Hematopoietic multipotent progenitor cell treated with erythropoietin and hydrocortisone succinate and interleukin-3 and kit ligand, for 15 days (in vitro differentiated cells): Measurements from ENCODE around the gene SMOC2.
"Not testable (repeated sequence)": the region's sequence is repeated elsewhere in the genome, so short reads cannot be mapped to it uniquely, and the experiment has no call there.

Experiments
- DNase-seq: peaks from one replicate; pipeline ENCODE4 v3.0.0-alpha.2; 2015; ENCODE audit warnings: low spot score

Gene SMOC2

DNA sequence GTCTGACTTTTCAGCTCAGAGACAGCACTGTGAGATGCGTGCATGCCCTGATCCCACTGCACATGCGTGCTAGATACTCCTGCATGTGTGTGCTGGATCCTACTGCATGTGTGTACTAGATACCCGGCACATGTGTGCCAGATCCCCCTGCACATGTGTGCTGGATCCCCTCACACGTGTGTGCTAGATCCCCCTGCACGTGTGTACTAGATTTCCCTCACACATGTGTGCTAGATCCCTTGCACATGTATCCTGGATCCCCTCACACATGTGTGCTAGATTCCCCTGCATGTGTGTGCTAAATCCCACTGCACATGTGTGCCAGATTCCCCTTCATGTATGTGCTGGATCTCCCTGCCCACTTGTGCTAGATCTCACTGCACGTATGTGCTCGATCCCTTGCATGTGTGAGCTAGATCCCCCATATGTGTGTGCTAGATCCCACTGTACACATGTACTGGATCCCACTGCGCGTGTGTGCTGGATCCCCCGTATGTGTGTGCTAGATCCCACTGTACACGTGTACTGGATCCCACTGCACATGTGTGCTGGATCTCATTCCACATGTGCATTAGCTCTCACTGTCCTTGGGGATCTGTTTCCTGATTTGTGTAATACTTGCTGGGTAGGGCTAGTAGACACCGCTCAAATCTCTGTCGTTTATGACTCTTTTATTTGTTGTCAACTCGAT, 214.6 kb downstream of the SMOC2 start:
- DNase-seq = no peak

DNA sequence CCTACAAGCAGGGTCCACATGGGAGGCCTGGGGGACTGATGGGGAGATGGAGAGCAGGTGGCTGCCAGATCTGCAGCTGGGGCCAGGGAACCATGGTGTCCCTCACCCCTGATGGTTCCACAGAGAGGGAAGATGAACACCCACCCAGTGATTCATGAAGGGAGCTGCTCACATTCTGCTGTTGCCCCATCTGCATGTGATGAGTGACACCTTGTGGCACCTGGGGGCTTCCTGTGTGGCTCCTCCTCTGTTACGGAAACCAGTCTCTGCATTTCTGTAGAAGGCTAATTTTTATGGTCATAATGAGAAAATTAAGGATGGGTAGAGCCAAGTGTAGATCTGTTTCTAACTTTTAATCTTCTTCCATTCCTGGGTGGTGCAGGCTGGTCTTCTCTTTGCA, 217.1 kb downstream of the SMOC2 start:
- no peak for DNase-seq

- no peak for DNase-seq
Observed at GRCh38 chr6:168660400-168660945, 219.5 kb downstream of the SMOC2 start.

DNA sequence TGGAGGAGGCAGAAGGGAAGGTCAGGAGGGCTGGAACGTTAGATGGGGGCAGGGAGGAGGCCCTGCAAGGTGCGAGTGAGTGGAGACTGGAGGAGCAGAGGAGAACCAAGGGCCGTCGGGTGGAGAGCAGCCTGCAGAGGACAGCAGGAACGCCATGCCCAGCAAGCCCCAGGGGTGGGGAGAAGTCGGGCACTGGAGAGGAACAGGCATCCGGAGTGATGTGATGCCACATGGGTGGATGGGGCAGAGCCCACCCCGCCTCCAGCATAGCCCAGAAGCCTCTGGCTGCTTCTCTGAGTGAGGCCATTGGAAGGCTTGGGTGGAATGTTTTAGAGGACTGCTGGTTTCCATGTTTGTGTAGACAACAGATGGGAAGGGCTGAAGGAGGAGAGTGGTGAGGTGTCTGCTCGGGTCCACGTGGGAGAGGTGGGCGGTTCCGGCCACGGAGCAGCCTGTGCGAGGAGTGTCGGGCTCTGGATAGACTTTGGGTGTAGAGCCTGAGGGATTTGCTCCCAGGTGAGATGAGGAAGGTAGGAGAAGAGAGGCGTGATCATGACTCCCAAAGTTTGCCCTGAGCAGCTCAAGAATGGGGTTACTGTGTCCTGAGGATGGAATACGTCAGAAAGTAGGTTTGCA, 221.4 kb downstream of the SMOC2 start:
- DNase-seq = no peak

DNA sequence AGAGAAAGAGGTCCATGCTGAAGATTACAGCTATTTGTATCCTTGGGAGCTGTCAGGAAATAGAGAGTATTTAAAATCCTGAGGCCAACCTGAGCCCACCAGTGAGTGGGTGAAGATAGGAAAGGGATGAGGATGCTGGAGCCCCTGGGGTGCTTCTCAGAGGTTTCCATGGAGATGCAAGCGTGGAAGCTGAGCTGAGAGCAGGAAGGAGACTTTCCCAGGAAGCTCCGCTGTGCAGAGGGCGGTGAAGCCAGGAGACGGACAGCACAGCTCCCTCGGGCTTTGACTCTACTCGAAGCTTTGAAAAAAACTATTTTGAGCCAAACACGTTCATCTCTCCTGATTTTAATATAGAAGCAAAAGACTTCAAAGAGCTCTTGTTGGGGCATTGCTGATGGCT, 222.1 kb downstream of the SMOC2 start:
- DNase-seq = no peak

DNA sequence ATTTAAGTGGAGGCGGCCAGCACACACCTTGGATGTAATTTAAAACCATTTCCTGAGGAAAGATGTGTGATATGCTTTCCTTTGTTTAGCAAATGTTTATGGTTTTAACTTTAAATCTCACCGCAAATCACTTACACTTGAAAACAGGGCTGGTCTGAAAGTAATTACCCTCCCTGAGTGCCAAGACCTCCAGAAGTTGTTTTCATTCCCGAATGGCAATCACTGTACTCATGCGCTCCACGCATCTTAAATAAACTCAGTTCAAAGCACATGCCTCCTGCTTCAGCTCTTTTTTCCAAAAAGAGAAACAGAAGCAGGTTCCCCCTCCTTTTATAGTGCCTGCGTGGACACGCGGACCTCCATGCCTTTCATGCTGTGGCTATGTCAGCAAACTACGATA, 224.0 kb downstream of the SMOC2 start:
- DNase-seq = no peak

GRCh38 chr6:168666170-168666569, 225.2 kb downstream of the SMOC2 start:
- DNase-seq = no peak

DNA sequence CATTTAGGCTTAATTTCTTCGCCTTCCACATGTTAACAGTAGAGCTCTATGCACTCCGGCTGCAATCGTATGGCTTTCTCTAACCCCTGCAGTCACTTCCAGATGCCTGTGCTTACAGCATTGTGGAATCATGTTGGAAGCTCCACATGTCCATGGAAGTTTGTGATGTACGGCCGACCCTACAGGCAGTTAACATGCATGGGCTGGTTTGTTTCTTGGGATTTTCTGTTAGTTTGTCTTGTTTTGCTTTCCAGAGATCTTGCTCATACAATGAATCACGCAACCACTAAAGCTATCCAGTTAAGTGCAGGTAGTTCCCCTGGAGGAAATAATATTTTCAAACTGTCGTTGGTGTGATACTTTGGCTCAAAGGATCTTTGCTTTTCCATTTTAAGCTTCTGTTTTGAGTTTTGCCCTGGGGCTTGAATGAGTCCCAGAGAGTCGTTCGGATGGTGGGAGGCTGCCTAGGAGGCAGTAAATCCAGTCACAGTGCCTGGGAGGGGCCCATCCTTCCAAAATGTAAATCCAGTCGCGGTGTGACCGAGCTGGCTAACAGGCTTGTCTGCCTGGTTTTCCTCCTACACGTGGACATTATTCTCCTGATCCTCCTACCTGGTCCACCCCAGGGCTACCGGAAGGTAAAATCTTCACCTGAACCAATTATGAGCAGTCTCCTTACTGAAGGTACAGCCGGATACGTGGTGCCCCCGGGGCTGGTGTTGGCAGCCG, 225.9 kb downstream of the SMOC2 start:
- no peak for DNase-seq

- no peak for DNase-seq
Observed at GRCh38 chr6:168667428-168667805, 226.4 kb downstream of the SMOC2 start.

DNA sequence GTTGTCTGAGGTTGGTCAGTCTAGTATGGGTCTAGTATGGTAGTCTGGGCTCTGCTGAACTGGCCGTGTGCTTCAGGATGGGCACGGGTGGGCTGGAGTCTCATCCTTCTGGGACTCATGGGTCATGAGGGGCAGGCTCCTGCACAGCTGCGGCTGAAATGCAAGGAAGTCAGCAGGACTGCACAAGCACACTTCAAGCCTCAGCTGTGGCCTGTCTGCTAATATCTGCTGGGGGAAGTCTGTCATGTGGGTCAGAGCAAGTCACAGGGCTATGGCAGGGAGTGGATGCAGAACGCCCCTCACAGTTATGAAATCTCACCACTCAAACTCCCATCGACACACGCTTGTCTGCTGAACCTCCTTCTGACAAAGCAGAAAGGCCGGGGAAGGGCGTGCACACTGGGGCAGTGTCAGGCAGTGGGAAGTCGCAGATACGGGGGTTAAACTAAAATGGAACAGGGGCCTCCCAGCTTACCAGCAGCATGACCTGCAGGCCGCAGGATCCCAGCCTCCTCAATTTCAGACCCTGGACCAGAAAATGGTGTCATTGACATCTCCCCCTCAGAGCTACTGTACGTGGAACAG, 229.5 kb downstream of the SMOC2 start:
- no peak for DNase-seq

GRCh38 chr6:168671028-168671862, 230.3 kb downstream of the SMOC2 start:
- no peak for DNase-seq

DNA sequence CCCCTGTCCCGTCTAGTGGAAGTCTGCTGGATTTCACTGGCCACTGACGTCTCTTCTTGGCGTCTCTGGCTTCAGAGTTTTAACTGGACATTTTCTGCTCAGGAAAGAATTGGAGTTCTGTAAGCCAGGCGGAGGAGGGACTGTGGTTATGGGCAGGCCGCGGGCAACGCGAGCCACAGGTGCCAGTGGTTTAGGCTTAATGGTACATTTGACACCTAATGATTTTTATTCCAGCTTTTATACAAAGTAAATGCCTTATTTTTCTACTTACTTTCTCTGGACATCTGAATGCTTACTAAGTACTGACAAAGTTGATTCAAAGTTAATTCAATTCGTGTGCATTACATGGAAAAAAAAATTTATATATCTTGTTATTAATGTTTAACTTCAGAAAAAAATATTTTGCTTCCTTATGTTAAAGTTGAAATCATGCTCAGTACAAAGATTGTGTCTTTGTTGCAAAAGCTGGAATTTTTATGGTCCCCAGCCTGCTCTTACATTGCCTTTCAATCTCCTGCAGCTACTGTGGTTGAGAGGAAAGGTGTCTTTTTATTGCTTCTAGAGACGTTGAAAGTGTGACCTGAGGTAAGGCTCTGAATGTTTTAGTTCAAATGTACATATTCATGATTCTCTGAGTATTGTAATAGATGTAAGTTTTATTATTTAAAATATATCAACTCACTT, 231.0 kb downstream of the SMOC2 start:
- DNase-seq = no peak

- no peak for DNase-seq
Observed at GRCh38 chr6:168674595-168674994, 233.6 kb downstream of the SMOC2 start.

DNA sequence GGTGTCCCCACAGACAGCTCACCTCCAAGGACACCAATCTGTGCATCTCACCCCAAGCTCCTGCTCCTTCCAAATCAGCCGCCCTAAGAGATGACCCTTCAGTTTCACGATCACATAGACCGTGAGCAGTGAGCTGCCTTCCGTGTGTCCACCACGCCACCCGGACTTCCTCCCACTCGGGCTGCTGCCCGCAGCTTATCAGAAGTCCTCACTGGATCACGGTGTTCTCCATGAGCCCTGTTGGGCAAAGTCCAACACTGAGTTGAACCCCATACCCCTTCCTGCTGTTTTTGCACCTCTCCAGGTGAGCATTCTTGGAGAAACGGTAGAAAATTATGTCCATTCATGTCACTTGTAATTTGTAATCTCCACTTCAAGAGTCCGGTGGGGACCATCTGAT, 234.4 kb downstream of the SMOC2 start:
- no peak for DNase-seq

- DNase-seq = no peak
Observed at GRCh38 chr6:168675933-168676551, 235.1 kb downstream of the SMOC2 start.

- no peak for DNase-seq
Observed at GRCh38 chr6:168676552-168677322, 235.8 kb downstream of the SMOC2 start.

GRCh38 chr6:168677323-168677781, 236.4 kb downstream of the SMOC2 start:
- DNase-seq = not testable (repeated sequence)

- no peak for DNase-seq
Observed at GRCh38 chr6:168678077-168678476, 237.1 kb downstream of the SMOC2 start.

DNA sequence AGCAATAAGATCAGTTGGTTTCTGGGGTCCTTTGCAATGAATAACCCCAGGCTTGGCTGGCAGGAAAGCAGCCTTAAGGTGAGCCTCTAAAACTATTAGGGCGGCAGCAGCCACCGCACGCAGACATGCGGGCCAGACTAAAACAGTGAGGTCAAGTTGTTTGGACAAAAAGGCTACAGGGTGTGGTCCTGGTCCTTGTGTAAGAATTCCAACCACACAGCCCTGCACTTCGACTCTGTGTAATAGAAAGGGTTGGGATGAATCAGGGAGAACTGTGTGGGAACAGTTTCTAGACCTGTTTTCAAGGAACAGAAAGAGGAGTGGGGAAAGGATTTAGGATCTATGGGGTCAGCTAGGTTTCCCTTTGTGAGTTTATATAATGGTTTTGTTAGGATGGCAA, 237.6 kb downstream of the SMOC2 start:
- DNase-seq = no peak

DNA sequence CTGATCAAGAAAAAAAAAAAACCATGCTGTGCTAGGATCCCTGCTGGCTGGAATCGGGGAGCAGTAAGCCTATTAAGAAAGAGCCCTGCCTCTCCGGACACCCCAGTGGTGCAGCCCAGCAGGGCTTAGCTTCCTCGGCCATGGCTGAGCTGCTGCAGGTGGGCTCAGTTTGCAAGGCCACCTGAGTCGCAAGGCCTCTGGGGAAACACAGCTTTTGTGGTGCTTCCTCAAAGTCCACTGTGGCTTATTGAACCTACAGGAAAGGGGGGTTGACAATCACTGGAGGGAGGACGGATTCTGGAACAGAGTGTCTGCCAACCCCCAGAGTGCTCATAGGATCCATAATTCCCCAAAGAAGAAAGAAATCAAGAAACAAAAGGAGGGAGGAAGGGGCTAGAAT, 240.8 kb downstream of the SMOC2 start:
- DNase-seq = no peak
